Measurements from ENCODE around the gene SETD1A.

The SETD1A gene

DNA sequence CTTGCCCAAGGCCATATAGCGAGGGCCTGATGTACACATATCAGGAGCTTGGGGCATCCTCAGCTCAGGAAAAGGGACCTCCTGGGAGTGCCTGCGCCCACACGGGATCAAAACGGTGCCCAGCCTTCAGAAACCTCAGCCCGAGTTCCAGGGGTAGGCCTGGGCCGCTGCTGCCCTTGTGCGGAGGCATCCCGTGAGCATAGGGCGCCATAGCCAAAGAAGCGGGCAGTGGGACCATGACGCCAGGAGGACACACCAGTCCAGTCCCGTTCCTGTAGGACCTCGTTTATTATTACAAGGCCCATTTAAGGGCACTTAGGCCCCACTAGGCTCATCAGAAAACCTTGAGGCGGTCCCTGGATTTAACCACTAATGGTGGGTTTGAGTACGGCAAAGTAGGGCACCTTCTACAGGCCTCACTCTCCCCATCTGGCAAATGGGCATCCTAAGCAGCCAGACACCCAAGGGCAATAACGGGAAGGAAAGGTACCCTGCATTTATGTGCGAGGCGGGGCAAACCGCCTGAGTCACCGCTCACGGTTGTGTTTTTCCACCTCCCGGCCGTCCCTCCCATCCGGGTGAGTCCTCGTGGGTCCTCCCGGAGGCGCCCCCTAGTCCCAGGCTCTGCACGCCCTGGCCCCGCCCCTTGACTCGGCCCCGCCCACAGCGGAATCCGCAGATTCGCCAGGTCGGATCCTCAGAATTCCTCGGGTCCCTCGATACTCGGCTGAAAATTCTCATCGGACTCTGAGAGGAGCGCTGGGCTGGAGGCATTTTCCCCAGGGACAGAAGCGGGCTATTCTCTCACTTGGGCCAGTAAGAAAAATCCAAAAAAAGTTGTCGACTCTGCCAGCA is 726 bp upstream of the SETD1A start:
- peak; percentile 79 for DNase-seq

DNA sequence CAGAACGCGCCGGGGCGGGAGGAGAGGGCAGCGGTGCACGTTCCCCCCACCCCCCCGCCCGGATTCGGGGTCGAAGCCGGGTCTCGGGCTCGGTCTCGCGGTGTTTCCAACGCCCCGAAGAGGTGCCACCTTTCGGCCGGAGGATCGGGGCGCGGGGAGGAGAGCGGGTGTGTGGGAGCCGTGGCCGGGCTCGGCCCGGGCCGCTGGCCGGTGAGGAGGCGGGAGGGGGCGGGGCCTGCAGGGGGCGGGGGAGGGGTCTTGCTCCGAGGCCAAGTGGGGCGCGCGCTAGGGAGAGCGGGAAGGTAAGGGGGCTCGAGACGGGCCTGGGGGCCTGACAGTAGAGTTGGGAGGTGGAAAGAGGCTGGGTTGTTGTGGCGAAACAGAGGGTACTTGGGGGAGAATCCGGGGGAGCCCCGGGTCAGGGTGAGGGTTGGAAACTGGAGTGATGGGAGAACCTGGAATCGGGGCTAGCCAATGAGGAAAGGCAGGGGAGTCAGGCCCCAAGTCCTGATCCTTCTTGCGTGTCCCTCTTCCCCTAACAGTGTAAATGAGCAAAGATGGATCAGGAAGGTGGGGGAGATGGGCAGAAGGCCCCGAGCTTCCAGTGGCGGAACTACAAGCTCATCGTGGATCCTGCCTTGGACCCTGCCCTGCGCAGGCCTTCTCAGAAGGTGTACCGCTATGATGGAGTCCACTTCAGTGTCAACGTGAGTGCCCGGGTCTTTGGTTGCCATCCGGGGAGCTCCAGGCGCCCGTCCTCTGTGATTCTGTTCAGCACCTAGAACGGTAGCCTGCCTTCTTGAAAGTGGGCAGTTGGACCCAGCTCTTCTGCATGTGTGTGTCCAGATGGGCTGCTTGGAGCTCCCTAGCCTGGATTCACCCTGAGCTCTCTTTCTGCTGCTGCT is 873 bp downstream of the SETD1A start:
- DNase-seq = peak; percentile 52

DNA sequence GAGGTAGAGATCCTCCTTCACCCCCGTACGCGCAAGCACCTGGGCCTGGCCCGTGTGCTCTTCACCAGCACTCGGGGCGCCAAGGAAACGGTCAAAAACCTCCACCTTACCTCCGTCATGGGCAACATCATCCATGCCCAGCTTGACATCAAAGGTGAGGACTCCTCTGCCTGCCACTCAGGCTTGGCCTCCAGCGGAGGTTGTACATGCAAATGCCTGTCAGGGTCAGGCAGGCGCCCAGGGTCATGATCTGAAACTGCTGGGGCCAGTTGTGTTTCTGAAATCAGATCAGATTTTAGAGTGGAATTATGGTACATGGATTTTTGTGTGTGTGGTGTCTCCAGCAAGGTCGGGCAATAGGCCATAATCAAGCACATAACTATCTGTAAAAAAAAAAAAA is 3.8 kb downstream of the SETD1A start:
- no peak for DNase-seq

DNA sequence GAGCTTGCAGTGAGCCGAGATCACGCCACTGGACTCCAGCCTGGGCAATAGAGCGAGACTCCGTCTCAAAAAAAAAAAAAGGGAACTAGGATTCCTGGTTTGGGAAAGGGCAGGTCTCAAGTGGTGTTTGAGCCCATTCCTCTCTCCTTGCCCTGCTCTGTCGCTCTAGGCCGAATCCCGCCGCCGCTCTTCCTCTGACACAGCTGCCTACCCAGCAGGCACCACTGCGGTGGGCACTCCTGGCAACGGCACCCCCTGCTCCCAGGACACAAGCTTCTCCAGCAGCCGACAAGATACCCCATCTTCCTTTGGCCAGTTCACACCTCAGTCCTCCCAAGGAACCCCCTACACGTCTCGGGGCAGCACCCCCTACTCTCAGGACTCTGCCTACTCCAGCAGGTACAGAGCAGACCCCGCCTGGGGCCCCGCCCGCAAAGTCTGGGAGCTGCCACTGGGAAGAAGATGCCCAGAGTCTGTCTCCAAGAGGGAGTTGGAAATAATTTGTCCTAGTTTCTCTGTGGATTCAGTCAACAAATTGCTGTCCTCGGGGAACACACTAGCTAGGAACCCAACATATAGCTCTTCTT is 6.5 kb downstream of the SETD1A start:
- no peak for DNase-seq

DNA sequence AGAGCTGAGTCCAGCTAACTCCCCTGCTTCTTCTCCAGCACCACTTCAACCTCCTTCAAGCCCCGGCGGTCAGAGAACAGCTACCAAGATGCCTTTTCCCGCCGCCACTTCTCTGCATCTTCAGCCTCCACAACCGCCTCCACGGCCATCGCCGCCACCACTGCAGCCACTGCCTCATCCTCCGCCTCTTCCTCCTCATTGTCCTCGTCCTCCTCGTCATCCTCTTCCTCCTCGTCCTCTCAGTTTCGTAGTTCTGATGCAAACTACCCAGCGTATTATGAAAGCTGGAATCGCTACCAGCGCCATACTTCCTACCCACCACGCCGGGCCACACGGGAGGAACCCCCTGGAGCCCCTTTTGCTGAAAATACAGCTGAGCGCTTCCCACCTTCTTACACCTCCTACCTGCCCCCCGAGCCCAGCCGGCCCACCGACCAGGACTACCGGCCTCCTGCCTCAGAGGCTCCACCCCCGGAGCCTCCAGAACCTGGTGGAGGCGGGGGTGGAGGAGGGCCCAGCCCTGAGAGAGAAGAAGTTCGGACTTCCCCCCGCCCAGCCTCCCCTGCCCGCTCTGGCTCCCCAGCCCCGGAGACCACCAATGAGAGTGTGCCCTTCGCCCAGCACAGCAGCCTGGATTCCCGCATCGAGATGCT is 7.1 kb downstream of the SETD1A start:
- DNase-seq = no peak

DNA sequence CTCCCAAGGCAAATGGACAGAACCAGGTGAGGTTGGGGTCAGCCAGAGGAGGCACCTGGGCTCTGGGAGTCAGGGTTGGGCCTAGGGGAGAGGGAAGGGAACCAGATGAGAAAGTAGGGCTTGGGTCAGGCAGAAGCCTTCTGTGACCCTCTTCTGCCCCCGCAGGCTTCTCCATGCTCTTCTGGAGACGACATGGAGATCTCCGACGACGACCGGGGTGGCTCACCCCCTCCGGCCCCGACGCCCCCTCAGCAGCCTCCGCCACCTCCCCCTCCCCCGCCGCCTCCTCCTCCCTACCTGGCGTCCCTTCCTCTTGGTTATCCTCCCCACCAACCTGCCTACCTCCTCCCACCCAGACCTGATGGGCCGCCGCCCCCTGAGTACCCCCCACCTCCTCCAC is 7.9 kb downstream of the SETD1A start:
- no peak for DNase-seq

DNA sequence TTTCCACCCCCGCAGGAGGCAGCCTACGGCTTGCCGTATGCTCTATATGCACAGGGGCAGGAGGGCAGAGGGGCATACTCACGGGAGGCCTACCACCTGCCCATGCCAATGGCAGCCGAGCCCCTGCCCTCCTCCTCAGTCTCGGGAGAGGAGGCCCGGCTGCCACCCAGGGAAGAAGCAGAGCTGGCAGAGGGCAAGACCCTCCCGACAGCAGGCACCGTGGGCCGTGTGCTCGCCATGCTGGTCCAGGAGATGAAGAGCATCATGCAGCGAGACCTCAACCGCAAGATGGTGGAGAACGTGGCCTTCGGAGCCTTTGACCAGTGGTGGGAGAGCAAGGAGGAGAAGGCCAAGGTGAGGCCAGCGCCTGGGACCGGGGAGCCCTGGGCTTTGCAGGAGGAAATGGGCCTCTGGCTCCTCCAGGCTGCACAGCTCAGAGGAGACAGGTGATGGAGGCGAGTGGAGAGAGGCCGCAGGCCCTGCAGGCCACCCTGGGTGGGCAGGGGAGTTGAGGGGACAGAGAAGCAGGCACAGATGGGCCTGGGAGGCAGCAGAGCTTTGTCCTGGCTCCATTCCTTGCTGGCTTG is 8.6 kb downstream of the SETD1A start:
- DNase-seq = no peak

DNA sequence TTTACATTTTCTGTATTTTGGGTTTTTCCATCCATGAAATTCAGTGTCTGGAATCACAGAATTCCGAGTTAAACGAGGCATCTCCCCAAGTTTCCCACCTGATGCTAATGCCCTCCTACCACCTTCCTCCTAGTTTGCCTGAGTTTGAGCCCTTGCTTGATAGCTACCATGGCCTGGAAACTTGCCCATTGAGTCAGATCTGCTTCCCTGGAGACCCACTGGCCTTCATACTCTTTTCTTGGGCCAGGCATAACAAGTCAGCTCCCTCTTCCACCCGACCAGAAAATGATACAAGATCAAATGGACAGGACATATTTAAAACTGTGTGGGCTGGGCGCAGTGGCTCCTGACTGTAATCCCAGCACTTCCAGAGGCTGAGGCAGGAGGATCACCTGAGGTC is 10.2 kb downstream of the SETD1A start:
- no peak for DNase-seq

DNA sequence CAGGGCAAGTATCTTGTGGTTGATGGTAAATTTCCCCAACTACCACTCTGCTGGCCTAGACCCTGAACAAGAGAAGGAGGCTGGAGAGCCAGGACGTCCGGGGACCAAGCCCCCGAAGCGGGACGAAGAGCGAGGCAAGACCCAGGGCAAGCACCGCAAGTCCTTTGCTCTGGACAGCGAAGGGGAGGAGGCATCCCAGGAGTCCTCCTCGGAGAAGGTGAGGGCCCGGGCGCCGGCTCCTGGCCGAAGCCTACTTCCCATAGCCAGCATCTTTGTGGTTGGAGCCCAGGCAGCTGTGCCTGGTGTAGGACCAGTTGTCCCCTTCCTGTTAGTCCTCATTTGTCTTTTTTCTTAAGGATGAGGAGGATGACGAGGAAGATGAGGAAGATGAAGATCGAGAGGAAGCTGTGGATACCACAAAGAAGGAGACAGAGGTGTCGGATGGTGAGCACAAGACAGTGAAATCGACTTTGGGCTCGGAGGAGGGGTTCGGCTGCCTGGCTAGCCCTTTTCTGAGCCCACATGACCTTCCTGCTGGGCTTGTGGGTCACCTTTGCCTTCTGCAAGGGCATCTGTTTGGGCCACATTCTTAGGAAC is 11.8 kb downstream of the SETD1A start:
- DNase-seq = no peak

DNA sequence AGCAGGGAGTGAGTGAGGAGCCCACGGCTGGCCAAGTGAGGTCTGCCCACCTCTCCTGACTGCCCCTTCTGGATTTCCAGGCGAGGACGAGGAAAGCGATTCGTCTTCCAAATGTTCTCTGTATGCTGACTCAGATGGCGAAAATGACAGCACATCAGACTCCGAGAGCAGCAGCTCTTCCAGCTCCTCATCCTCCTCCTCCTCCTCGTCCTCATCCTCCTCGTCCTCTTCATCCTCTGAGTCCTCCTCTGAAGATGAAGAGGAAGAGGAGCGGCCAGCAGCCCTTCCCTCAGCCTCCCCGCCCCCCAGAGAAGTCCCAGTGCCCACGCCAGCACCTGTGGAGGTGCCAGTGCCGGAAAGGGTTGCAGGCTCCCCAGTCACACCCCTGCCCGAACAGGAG is 13.7 kb downstream of the SETD1A start:
- no peak for DNase-seq

DNA sequence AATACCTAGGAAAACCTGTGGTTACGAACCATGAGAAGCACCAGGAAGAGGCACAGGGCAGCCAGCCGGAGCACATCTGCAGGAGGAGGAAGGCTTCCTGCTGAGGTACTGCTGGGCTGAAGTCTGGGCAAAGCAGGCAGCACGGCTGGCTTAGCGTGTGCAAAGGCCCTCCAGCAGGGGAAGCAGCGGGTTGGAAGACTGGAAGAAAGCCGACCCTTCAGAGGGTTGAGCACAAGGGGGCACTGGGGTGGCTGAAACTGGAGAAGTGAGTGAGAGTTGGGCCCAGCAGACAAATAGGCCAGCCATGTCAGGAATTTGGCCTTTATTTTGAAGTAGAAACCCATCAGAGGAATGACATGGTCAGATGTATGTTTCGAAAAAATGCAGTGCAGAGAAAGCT is 15.3 kb downstream of the SETD1A start:
- no peak for DNase-seq

DNA sequence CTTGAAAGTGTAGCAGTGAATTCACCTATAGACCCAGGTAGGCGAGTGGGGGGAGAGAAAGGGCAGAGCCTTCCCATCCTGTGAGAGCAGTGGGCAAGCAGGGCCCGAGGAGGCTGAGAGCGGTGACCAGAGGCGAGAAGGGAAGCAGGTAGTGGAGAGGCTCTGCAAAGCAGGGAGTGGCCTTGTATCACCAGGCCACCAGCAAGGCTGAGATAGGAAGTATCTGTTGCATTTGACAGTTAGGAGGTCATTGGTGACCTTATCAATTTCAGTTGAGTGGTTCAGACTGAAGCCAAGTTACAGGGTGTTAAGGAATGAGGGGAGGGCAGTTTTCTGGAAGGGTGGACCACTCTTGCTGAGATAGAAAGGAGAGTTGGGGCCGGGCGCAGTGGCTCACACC is 16.8 kb downstream of the SETD1A start:
- DNase-seq = no peak

DNA sequence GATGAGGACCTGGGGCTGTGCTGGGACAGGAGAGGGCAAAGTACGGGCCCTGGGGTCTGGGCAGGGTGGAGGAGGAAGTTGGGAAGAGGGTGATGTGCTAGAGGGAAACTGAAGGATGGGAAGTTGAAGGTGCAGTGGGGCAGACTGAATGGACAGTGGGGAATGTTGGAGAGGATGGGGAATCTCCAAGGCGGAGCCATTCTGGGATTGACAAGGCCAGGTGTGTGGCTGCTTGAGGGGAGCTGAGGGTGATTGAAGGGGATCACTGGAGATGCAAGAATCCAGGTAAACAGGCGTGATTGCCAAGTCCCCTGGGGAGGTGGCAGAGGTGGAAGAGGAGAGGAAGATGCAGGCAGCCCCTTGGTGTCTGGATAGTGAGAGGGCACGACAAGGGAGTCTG is 18.9 kb downstream of the SETD1A start:
- no peak for DNase-seq

DNA sequence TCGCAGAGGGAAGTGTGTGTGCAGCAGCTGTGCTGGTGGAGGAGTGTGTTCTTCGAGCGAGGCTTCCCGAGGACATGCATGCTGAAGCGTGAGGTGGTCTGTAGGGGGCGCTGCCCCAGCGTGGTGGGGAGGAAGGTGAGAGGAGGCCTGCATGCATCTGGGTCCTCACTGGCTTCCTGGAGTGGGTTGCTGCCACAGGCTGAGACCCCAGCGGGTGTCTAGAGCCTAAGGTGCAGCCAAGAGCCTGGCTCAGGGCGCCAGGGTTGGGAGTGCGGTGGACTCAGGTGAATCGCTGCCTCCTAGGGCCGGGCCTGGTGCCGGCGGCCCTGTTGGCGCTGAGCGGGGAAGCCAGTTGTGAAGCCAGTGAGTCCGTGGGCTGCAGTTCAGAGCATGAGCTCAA is 19.9 kb downstream of the SETD1A start:
- DNase-seq = no peak

DNA sequence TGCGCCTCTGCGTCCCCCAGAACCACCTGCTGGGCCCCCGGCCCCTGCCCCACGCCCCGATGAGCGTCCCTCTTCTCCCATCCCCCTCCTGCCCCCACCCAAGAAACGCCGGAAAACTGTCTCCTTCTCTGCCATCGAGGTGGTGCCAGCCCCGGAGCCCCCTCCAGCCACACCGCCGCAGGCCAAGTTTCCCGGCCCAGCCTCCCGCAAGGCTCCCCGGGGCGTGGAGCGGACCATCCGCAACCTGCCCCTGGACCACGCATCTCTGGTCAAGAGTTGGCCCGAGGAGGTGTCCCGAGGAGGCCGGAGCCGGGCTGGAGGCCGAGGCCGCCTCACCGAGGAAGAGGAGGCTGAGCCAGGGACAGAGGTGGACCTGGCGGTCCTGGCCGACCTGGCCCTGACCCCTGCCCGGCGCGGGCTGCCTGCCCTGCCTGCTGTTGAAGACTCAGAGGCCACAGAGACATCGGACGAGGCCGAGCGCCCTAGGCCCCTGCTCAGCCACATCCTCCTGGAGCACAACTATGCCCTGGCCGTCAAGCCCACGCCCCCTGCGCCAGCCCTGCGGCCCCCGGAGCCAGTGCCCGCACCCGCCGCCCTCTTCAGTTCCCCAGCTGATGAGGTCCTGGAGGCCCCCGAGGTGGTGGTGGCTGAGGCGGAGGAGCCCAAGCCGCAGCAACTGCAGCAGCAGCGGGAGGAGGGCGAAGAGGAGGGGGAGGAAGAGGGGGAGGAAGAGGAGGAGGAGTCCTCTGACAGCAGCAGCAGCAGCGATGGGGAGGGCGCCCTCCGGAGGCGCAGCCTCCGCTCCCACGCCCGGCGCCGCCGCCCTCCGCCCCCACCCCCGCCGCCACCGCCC is 21.8 kb downstream of the SETD1A start:
- DNase-seq = no peak

DNA sequence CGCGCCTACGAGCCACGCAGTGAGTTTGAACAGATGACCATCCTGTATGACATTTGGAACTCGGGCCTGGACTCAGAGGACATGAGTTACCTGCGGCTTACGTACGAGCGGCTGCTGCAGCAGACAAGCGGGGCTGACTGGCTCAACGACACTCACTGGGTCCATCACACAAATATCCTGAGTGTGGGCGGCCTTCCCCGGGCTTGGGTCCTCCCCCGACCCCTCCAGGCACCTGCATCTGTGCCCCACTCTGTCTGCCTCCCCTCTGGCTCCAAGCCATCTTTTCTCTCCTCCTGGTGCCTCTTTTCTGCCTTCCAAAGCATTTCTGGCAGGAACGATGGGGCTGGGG is 22.4 kb downstream of the SETD1A start:
- DNase-seq = no peak

DNA sequence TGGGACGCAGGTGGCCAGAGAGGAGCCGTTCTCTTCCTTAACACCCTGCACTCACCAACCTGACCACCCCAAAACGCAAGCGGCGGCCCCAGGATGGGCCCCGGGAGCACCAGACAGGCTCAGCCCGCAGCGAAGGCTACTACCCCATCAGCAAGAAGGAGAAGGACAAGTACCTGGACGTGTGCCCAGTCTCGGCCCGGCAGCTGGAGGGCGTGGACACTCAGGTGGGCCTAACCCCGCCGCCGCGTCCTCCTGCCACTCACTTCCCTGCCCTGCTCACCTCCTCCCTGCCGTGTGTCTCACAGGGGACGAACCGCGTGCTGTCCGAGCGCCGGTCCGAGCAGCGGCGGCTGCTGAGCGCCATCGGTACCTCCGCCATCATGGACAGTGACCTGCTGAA is 22.9 kb downstream of the SETD1A start:
- DNase-seq = no peak

DNA sequence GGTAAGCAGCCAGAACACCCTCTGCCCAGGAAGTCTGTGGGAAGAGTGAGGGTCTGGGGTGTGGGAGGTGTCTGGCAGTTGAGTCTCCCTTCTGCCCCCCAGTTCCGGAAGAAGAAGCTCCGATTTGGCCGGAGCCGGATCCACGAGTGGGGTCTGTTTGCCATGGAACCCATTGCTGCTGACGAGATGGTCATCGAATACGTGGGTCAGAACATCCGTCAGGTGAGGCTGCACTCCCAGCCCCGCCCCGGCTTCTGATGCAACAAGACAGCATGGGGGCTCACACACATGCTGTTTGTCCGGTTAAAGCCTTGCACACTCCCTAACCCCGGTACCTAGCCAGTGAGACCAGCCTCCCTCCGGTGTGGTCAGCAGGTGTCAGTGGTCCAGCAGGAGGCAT is 23.4 kb downstream of the SETD1A start:
- no peak for DNase-seq

DNA sequence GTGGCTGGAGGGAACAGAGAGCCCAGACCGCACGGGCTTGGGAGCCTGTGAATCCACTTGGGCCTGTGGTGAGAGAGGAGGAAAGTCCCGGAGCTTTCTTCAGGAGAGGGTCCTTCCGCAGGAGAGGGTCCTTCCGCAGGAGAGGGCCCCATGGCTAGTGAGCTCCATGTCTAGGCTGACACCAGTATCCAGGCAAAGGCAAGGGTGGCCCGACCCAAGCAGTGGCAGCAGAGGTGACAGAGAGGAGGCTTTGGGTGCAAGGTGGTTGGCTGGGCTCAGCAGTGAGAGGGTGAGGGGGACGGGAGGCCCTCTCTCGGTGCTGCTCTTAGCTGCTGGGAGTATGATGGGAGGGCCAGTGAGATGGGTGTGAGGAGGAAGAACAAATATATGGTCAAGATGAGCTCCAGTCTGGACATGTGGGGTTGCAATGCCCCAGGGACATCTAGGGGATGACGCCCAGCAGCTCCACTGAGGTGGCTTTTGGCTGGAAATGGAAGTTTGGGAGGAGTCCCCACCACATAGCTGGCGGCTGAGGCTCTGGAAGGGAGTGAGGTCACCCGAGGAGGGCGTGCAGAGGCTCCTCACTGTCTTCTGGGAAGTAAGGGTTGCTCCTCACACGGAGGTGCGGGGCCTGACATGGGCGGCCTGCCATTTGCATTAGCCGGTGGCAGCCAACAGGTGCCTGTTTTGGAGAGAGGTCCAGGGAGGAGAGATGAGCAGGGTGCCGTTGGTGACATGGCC is 25.2 kb downstream of the SETD1A start:
- DNase-seq = no peak

DNA sequence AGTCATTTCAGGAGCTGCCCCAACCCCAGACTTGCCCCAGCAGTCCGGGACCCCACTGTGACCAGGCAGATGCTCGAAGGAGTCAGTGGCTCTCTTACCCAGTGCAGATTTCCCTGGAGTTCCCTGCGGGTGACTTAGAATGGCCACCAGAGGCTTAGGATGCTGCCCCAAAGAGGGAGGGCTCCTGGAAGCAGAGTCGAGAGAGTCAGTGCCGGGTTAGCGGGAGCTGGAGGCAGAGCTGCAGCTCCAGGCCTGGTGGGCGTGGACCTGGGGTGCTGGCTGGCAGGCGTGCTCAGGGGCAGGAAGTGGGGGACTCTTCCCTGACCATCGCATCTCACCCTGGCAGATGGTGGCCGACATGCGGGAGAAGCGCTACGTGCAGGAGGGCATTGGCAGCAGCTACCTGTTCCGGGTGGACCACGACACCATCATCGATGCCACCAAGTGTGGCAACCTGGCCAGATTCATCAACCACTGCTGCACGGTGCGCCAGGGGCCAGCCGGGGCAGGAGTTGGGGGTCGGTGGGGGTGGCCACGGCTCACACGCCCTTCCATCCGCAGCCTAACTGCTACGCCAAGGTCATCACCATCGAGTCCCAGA is 25.8 kb downstream of the SETD1A start:
- no peak for DNase-seq
